ENCODE measurements around the gene PGAP1.

Gene PGAP1

DNA sequence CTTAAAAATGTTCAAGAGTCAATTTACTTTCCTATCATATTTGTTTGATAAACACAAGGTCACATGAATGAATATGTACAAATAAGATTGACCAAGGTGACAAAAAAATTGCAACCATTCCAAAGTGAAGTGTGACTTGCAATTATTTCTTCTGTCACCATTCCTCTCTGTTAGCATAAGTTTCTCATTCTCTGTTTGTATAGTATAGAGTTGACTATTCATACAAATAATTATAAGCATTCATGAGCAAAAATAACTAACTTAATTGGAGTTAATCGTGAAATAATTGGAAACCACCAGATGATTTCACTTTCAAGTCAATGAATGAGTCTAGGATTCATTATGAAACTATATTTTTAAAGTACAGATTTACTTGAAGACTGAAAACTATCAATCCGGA is 42.1 kb downstream of the PGAP1 start:
- no peak for DNase-seq (ENCODE audit: low read depth in 2 of 2)

DNA sequence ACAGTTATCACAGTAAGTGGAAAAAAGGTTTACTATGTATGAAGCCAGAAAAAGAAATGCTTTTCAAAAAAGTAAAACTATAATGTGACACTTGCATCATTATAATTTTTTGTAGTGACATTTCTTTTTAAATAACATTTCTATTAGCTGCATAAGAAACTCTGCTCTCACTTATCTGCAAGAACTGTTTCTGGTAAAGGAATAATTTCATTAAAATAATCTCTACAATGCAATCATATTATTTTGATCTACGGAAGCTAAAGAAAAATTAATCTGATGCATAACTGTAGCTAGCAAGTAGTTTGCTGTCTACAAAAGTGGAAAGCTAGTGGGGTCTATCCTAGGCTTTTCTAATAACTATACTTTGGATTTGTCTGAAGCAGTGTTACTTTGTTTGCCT is 50.1 kb downstream of the PGAP1 start:
- DNase-seq (ENCODE audit: low read depth in 2 of 2): no peak

DNA sequence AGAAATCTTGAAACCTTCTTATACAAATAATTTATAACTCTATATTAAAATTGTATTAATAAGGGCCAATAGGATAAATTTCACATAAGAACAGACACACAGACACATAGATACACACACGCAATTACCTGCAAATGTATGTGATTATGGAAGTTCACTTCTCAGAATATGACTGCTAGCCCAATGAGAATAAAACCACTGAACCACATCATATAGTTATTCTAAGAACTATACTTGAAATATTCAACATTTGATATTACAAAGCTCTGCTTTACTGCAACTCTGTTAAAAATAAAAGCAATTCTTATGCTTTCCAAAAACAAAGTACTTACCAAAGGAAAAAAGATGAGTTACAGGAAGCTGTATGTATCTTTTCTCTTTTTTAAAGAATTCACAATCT is 51.1 kb downstream of the PGAP1 start:
- no peak for DNase-seq (ENCODE audit: low read depth in 2 of 2)

DNA sequence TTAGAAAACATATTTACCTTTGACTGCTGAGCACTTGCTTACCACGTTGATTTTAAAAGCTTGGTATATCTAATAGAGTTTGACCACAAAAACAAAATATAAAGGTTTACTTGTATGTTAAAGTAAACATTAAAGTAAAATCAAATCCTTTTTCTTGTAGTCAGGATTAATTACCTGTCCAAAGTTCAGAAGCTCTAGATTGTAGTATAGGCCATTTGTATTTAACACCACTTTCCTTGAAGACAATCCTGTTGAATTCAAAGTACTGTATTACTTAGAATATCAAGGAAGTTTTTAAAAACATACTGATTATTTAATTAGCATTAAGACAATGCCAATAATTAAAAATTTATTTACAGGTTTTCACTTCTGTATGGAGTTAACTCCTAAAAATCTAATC is 53.0 kb downstream of the PGAP1 start:
- DNase-seq (ENCODE audit: low read depth in 2 of 2): no peak

DNA sequence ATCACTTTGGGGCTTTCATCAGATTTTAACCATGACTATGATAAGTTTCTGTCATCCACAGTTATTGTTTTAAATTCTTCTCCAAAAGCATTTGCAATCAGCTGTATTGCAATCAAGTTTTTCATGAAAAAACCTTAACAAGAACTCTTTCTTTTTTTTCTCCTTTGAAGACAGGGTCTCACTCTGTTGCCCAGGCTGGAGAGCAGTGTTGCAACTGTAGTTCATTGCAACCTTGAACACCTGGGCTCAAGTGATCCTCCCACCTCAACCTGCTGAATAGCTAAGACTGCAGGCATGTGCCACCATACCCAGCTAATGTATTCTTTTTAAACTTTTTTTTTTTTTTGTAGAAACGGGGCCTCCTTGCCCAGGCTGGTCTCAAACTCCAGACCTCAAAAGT is 71.9 kb downstream of the PGAP1 start:
- no peak for DNase-seq (ENCODE audit: low read depth in 2 of 2)

DNA sequence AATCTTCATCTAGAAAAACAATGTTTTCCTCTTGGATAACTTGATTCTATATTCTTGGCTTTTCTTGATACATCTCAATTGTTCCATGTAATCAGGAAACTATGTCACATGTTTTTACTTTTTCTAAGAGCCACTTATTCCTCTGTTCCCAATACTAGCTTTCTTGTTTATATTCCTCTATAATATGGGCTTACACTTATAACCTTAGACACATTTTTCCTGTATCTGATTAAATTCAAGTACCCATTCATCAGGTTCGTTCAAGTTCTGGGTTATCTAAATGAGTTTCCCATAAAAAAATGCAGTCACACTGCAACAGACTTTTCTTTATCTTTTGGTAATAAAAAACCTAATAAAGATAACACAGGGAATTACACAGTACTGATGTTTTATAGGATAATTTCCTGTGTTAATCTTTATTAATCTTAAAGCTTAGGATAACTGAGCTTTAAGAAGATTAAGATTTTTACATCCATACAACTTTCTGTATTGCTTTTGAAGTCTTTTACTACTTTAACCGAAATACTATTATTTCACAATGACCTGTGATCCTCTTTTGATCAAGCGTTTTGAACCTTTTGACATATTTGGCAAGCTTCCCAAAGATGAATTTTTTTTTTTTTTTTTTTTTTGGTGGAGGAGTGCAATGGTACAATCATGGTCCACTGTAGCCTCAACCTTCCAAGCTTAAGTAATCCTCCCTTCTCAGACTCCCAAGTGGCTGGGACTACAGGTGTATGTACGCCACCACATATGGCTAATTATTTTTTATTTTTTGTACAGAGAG is 73.0 kb downstream of the PGAP1 start:
- DNase-seq (ENCODE audit: low read depth in 2 of 2): no peak

DNA sequence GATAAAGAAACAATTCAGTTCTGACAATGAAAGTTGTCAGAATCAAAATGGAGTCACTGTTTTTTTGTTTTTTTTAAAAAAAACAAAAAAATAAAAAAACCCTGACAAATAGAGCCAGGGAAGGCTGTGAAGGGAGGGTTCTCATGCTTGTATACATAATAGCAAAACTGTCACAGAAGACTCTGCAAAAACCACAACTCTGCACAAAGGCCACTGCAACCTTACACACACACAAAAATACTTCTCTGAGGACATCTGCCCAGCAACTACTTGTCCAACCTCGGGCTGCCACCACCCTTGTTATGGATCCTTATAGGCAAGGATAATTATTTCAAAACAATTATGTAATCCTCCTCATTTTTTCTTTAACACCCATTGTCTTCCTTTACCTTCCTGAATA is 75.4 kb downstream of the PGAP1 start:
- DNase-seq (ENCODE audit: low read depth in 2 of 2): no peak

DNA sequence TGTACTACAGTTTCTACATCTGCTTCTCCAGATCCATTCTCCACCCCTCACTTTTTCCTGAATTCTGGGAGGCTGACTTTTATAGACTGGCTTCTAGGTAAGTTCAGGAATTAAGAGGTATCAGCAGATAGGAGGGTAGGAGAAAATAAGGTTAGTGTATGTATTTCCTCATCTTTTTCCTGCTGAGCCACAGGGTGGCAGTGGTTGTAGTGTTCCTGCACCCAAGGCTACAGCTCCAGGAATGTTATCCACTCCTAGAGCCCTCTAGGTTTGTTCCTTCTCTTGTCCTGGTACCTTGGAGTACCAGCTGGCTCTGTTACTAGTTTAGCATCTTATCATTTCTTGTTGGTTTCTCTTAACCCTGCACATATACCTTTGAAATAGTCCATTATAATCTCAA is 76.6 kb downstream of the PGAP1 start:
- DNase-seq (ENCODE audit: low read depth in 2 of 2): no peak

DNA sequence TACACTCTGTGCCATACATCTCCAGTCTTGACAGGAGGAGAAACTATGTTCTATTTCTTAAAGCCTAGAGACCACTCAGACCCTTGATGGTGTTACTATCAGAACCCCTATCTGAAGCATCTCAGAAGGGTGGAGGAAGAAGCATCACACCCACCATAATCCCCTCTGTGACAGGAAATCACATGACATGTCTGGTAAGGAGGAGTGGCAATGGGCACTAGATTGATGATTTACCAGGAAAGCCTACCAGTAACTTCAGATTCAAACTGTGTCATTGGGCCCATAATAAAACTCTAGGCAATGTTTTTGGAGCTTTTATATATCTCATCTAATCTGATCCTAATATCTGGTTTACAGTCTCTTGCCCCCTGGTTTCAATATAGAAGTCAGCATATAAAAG is 80.2 kb downstream of the PGAP1 start:
- no peak for DNase-seq (ENCODE audit: low read depth in 2 of 2)

DNA sequence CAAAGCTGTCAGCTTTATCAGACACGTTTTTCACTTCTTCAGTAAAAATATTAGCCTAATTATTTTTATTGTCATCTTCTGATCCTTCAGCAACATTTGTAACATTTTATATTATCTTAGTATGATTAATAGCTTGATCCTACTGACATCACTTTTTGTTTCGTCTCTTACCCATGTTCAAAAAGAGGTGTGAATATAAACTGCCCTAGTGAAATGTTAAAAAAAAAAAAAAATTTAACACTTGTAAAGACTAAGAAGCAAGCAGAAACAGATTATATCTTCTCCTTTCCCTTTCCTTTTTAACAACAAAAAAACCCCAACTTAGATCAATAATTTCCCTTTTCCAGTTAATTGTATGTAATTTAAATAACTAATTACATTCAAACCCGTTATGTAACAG is 81.1 kb downstream of the PGAP1 start:
- no peak for DNase-seq (ENCODE audit: low read depth in 2 of 2)

DNA sequence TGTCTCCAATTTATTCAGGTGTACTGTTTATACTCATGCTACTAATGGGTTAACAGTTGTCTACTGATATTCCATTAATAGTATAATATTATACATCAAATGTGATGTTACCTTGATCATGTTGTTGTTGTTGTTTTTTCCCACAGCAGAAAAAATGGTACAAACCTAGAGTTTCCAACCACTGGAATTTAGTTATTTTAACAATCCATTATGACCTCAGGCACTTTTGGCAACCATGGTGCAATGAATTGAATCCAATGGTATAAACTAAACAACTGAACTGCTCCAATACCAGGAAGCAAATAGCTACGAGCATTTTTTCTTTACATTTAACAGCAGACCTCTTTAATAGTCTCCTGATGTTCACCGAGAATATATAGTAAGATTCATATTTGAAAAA is 86.3 kb downstream of the PGAP1 start:
- DNase-seq (ENCODE audit: low read depth in 2 of 2): no peak

DNA sequence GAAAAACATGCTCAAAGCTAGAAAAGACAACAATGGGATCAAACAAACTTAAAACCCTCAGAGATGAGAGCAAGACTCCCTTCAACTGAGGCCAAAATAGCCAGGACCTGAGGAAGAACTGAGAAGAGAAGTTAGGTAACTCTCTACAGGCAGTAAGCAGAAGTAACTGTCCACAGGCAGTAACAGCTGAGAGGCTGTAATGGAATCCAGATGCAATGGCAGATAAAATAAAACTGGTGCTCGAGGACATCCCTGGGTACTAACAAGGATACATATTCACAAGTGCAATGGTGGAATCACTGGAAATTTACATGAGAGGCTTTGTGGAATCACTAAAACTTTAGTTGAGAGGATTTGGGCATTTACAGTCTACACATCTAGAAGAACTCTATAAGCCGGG is 86.9 kb downstream of the PGAP1 start:
- no peak for DNase-seq (ENCODE audit: low read depth in 2 of 2)

DNA sequence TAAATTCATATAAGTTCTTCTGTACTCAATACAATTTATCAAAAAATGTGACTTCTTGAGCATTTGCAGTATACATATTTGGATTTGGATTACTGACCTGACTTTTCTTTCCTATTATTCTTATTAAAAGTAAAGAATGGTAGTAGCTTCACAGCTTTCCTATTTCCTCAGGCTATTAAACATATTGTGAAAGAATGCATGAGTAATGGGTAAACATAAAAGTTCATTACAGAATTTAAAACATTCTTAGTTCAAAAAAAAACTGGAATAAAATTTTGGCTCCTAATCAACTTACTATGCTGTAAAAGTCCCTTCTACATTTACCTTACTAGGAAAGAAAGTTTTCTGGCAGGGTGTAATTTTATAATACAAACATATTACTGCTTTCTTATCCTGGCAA is 90.1 kb downstream of the PGAP1 start:
- DNase-seq (ENCODE audit: low read depth in 2 of 2): no peak

DNA sequence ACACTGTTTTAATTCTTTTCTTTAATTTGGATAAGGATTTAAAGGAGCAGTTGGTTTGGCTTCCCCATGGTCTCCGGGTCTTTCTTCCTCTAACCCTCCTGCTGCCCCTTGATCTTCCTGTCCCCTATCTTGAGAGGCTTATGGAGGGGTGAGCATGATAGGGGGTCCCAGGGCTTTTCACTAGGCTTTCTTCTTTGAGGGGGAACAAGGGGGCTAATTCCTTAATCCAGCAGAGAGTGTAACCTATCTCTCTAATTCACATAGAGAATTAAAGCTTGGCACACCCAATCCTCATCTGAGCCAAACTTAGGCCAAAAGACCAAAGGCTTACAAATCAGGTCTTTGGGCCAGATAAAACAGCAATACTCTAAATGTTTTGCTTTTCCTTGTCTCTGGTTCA is 95.8 kb downstream of the PGAP1 start:
- no peak for DNase-seq (ENCODE audit: low read depth in 2 of 2)

DNA sequence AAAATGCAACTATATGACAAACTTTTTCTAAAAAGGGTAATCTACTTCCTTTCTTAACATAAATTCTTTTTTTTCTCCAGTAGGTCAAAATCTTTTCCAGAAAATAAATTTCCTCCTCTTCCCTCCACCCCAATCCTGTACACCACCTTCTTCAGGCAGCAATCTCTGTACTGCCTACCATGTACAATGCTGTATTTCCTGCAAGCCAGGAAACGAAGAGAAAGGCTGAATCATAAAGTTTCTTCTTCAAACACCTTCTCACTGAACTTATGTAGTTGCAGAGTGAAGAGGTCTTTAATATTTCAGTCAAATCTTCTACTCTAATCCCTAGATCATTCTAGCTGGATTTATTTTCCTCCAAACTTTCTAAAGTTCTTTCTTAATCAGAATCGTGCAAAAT is 99.2 kb downstream of the PGAP1 start:
- no peak for DNase-seq (ENCODE audit: low read depth in 2 of 2)

DNA sequence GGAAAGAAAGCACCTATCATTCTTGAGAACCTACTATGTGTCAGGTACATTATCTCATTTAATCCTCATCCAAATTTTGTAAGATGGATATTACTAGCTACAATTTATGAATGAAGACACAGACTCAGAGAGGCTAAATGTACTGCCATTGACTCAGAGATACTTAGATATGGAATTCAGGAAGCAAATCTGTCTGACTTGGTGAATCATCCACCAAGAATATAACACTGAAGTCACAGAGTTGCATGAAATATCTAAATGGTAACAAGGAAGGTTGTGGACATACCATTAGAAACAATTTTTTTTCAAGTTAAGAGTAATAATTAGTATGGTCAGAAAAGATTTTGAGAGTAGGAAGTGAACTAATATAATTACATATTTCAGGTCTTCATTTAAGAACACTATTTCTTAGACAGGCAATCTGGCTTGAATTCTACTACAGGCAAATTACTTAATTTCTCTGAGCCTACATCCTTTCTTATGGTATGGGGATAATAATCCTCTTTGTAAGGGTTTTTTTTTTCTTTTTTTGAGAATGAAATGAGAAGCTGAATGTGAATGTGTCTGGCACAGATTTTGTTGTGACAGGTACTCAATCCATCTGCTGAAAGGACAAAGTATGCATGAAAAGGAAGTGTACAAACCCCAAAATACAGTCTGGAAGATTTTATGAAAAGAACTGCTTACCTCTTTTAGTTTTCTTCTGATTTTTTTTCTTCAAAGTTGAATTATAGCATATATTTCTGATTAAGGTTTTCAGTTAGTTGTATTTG is 102.6 kb downstream of the PGAP1 start:
- DNase-seq (ENCODE audit: low read depth in 2 of 2): no peak

DNA sequence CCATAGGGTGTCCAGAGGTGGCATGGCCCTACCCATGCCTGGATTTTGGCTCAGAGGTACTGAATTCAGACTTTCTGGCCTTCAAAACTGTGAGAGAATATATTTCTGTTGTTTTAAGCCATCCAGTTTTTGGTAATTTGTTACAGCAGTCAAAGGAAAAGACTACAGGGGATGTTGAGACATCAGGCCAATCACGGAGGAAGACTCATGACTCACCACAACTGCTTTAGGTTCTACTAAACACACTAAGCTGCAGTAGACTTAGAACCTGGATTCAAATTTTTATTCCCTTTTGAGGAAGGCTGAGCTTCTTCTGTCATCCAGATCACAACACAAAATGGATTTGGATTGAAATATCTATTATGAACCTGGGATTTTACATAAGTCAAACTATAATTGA is 105.3 kb downstream of the PGAP1 start:
- DNase-seq (ENCODE audit: low read depth in 2 of 2): no peak

DNA sequence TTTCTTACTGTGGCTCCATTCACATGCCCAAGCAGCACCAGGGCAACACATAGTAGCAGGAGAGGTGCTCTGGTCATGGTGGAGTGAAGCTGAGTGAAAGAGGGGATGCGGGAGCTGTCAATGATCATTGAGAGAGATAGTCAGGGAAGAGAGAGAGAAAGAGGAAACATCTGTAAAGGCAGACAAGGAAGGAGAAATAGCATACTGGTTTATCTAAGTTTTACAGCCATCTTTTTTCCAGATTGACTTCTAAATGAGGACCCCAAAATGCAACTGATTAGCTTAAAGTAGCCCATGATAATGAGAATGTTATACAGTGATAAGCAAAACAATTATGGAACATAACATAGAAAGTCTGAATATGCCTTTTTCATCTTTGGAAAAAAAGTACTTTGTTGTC is 117.2 kb downstream of the PGAP1 start, which contains the start of gene C2orf66:
TSS of gene C2orf66 (minus strand) at position 96 of the 400 bp plus-strand sequence. CDS start at position 77, 19 bp downstream.
- DNase-seq (ENCODE audit: low read depth in 2 of 2): no peak

DNA sequence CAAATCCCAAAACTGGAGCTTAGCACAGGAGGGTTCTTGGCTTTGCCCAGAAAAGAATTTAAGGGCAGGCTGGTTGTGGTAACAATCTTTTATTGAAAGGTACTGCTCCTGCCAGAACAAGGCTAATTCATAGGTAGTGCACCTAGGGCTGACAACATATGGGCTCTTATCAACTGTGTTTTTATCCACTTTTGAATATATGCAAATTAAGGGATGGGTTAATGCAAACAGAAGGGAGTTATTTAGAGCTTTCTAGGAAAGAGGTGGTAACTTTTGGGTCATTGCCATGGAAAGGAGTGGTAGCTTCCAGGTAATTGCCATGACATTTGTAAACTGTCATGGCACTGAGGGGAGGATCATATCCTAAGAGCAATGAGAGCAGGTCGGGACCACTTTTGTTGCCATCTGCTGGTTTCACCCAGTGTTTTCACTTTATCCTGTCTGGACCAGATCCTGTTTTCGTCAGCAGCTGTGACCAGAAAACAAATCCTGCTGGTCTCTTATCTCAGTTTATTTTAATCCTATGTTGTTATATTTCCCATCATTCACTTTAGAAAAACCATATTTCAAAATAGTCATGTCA is 118.3 kb downstream of the PGAP1 start:
- DNase-seq (ENCODE audit: low read depth in 2 of 2): no peak

DNA sequence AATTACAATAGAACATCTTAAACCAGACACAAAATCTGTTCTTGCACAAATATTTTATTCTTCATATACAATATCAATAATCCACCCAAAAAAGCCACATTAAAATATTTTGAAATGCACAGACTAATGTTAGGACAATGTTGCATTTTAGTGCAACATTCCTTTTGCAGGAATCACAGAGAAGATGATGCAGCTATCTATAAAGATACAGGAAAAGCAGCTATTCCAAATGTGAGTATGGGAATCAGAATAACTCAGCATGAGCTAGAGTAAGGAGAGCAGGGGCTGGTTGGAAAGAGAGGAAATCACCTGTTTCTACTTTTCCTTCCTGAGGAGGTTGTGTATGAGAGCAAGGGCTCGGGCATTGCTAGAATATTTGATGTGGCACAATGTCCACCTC is 122.1 kb downstream of the PGAP1 start:
- DNase-seq (ENCODE audit: low read depth in 2 of 2): no peak

DNA sequence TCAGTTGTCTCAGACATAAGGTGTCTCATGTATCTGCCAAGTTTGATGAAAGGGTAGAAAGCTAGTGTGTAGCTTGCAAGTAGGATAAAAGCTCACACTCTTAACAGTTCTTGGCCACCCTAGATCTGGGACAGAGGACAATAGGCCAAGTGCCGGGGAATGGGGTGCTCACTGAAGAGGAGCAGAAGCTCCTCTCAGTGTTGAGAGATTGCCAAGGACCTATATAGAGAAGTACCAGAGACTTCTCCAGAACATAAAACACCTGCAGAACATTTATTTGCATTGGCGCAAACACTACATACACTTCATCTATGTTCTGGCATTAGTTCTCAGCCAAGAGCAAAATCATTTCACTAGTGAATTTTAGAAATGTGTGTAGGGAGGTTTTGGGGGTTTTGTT is 124.1 kb downstream of the PGAP1 start:
- no peak for DNase-seq (ENCODE audit: low read depth in 2 of 2)

DNA sequence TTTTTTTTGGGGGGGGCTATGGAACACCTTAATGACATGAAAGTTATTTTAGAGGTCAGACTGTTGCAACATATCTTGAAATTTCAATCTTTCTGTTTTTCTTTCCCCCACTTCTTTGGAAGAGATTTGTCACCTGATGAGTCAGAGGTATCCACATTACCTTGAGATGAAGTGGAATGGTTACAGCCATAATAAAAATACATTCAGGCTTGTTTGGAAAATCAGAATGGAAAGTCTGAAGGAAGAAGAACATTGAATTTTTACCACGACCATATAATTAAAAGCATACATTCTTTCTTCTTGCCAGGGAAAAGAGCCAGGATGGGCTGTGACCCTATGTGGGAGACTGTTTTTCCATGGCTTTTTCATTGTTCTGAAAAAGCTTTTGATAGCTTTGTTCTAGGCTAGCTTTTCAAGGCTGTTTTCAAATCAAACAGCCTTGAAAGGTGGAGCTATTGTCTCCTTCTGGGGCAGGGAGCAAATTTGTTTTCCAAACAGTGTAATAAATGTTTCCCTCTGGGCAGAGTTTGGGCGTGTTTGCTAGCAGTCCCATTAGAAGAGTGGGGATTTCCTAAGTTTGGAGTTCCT is 124.7 kb downstream of the PGAP1 start:
- no peak for DNase-seq (ENCODE audit: low read depth in 2 of 2)

DNA sequence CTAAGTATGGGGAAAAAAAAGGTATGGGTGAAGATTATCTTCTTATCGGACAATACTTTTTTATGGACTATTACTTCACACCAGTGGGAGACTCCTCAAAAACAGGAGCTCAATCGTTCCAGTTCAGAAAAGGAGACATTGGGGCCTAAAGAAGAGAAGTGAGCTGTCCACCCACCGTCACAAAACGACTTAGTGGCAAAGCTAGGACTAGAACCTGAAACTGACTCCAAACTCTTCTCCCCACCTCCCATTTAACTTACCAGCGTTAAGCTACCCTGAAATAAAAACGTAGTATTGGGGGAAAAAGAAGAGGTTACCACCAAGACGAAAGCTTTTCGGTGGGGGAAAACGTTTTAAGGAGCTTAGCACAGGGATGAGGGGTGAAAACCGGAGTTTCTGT is 127.5 kb downstream of the PGAP1 start:
- no peak for DNase-seq (ENCODE audit: low read depth in 2 of 2)
